NCI-H187 treated with DMSO at 0.1 percent for 48 hours (cell line): ENCODE measurements around the gene FBLN5.
"Not testable (repeated sequence)": the region's sequence is repeated elsewhere in the genome, so short reads cannot be mapped to it uniquely, and the experiment has no call there.

Experiments
- DNase-seq: peaks from one replicate; lab custom pipeline; 2025; lab: John Stamatoyannopoulos, UW

FBLN5 gene

DNA sequence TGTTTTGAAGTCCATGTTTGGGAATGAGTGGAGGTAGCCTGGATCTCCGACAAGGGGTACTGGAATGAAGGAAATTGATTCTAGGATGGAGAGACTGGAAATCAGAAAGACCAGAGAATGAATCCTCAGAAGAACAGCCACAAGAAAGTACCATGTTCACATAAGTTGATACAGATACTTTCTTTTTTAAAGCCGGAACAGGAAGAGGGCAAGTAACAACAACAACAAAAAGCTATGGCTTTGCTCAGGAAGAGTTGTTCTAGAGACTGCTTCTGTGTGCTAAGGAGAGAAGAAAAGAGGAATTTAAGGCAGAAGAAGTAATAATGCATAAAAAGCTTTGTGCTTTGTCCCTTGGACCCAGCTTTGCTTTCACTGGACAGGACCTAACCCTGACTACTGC is 86.4 kb downstream of the FBLN5 start:
- DNase-seq = no peak

DNA sequence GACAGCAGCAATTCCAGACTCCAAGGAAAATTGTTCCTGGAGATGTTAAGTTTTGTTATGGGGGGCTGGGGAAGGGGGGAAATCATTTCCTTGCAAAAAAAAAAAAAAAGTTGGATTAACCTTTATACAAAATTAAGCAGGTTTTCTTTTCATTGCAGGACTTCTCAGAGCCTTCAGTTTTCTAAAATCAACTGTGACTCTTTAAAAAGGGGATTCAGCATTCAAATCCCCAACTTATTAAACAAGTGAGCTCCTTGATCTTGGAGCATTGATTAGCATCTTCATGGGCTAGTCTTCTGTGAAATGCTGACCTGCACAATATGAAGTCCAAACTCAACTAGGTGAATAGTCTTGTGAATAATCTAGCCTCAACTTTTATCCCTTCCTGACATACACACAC is 87.3 kb downstream of the FBLN5 start:
- no peak for DNase-seq

DNA sequence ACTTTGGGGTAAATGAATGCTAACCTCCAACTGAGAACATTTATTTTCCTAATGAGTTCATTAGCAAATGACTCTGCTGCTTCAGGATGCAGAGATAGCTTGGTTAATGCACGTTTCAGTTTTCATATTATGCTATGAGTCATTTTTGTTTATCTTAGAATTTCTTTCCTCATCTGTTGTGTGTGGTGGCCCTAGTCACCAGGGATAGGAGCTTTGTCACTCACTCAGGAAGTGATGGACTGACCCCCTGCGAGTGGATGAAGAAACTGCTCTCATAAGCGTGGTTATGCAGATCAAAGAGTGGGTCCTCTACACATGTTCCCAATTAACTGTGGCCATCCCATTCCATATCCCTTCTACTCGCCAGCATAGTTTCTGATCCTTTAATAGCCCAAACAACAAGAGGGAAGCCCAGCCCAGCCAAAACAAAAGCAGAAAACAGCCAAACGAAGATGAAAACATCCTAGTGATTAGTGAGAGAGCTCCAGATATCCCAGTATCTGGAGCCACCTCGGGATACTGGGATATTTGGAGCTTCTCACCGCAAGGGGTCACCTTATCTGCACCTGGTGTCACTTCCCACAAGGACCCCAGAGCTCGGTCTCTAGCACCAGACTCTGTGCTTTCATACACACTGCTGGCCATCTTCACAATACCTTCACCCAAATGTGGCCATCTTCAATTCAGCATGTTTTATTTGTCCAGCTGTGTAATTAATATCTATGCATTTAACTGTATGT is 88.8 kb downstream of the FBLN5 start:
- DNase-seq = no peak

DNA sequence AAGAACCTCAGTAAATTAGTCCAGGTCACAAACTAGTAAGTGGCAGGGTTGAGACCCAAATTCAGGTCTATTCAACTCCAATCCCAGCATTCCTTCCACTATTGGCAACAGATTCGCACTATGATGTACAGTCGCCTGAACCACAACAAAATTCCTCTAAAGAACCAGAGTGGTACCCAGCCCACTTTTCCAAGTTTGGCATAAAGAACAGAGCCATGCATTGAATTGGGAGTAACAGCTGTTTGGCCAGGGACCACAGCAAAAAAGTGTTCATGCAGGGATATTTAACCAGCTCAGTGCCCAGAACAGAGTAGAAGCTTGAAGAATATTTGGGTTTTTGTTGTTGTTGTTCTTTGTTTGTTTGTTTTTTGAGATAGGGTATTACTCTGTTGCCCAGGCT is 89.9 kb downstream of the FBLN5 start:
- no peak for DNase-seq

DNA sequence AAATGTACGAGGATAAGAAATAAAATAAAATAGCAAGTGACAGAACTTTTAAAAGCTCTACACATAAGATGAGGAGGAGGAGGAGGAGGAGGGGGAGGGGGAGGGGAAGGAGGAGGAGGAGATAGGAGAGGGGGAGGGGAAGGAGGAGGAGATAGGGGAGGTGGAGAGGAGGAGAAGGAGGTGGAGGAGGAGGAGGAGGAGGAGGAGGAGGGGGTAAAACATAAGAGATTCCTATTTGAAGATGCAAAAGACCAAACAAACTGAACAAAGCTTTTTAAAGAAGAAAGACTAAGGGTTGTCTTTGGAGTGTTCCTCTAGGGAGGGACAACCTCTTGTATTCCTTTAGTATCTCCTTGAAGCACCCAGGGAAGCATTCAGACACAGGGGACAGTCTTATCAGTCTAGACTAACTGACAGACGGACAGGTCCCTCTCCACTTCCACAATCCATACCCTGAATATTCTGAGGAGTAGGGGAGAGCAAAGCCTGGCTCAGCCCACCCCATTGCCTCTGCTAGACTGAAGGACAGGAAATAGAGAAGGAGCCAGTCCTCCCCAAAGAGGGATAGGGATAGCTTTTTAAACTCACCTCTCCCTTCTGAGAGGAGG is 93.1 kb downstream of the FBLN5 start:
- DNase-seq = no peak

DNA sequence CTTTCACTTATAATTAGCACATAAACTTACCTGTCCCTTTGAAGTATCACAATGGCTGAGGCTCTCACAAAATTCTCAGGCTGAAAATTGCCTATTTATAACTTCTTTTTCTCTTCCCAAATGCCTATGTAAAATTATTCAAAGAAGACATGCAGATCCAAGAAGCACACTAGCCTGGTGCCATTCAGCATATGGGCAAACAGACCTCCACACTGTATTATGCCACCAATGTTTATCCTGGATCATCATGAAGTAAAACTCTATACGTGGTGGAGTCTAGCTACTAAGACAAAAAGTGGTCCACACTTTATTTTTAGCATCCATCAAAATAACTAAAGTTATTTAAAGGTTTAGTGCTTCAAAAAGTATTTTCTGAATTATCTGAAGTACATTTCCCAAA is 95.9 kb downstream of the FBLN5 start:
- no peak for DNase-seq

DNA sequence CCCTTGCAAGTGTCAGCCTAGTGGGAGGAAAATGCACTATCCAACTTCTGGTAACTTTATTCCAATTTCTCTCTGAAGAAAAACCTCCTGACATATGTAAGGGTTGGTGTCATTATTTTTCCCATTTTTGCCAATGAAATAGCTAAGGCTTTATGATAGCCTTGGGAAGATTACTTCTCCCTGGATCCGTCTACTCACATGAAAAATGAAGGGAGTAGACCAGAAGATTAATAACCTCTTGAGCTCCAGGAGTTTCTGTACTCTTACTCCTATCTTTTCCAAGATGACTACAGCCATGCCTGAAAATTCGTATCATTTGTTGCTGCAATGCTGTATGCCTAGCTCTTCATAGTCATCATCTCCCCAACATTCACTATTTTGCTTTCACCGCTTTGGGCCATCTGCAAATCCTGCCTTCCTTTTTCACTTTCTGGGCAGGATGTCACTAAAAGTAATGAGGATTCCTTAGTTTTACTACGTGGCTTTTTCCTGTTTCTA is 98.9 kb downstream of the FBLN5 start:
- no peak for DNase-seq

DNA sequence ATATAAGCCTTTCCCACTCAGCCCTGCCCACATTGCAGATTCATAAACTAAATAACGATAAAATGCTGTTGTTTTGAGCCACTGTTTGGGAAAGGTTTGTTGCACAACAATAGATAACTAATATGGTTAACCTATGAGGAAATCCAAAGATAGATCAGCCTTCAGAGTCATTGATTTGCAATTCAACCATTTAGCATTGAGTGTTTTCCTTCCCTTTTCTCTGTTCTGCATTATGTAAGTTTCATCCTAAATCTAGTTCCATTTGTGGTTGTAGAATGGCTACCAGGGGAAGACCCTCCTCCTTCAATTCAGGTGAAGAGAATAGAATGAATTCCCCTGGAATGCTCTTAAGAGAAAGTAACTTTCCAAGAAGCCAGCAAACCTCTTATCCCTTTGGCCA is 99.8 kb downstream of the FBLN5 start:
- DNase-seq = no peak

DNA sequence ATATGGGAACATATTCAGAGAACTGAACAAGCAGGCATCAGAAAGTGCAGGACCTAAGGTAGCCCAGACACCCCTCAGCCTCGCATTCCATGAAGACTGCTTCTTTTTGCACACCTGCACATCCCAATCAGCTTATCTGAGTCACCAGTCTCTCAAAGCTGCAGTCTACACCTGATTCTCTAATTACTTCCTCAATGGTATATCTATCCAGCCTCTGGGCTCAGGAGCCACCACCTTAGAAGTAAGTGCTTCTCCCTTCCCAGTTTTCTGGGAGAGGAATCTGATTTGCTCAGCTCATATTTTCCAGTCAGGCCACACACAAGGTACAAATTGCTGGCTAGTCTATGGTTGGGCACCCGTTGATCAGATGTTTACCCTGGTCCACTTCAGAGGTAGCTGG is 101.8 kb downstream of the FBLN5 start:
- no peak for DNase-seq

DNA sequence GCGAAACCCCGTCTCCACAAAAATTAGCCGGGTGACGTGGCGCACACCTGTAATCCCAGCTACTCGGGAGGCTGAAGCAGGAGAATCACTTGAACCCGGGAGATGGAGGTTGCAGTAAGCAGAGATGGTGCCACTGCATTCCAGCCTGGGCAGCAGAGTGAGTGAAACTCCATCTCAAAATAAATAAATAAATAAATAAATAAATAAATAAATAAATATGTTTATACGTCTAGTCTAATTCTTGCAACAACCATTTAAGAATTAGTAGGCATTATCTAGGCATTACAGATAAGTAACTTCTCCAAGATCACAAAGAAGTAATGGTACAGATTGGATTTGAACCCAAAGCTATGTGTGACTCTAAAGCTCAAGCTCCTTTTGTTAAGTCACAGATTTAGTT is 102.4 kb downstream of the FBLN5 start:
- not testable (repeated sequence) for DNase-seq

DNA sequence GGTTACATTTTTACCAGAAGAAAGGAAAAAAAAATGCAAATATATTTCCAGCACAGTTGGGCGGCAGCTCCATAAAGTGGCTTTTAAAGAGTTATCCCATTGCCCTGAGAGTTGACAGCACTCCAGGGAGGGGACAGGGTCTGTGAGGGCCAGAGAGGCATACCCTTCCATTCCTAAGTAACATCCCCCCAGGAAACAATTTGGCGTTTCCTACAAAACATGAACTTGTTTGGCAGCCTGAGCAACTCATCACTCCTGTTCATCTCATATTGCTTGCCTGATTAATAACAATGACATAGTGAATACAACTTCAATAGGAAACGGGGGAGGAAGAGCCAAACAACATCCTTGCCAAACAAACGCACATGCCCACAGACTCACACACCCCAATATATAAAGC is 103.5 kb downstream of the FBLN5 start:
- no peak for DNase-seq

DNA sequence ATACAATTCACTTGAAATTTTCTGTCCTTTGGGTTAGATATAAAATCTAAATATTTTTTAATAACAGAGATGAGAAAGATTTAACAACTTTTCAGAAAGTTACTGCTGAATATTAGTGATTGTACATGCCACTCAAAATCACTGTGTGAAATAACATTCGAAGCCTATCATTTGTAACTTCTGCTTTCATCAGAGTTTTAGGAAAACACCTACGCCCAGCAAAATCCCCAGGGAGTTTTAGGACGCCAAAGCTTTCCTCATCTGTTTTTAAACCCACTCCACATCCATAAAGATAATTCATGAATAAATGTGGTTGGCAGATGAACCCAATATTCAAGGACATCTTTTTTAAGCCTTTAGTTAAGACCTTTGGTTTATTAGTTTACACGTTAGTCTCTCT is 104.1 kb downstream of the FBLN5 start:
- no peak for DNase-seq

DNA sequence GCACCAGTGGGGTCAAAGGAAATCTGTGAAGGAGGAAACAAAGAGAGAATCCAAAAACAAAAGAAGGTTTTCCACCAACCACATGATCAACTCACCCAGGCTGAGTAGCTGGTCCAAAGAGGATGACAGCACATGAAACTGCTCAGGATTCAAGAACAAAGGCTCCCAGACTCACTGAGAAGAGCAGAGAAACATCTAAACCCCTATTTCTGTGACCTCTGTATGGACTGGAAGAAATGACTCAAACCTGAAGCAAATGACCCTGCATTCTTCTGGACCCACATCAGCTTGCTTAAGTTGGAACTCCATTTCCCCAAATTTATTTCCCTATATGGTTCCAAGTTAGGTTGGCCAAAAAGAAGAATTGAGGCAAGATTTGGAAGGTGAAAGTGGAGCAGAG is 106.4 kb downstream of the FBLN5 start:
- DNase-seq = no peak

DNA sequence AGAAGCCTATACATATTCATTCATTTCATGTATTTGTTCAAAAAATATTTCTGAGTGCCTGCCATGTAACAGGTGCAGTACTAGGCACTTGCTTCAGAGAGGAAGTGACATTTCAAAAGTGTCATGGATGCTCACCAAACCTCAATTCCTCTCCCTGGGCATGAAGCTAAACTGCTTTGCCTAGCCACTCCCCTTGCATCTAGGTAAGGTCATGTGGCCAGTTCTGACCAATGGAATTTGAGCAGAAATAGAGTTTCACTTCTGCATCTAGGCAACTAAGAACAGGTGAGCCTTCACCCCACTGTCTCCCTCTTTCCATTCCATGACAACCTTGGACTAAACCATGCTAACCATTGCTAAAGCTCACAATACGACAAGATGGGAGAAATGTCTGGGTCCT is 107.7 kb downstream of the FBLN5 start:
- DNase-seq = no peak

DNA sequence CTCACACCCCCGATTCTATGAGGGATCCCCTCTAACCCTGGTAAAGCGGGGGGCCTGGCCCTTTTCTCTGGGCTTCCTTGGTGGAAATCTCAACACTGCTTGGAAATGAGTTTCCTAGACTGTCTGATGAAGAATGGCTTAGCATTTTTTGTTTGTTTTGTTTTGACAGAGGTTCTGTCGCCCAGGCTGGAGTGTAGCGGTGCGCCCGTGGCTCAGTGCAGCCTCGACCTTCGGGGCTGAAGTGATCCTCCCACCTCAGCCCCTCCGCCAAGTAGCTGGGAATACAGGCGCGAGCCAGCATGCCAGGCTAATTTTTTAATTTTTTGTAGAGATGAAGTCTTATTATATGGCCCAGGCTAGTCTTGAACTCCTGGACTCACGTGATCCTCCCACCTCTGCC is 110.4 kb downstream of the FBLN5 start:
- no peak for DNase-seq

DNA sequence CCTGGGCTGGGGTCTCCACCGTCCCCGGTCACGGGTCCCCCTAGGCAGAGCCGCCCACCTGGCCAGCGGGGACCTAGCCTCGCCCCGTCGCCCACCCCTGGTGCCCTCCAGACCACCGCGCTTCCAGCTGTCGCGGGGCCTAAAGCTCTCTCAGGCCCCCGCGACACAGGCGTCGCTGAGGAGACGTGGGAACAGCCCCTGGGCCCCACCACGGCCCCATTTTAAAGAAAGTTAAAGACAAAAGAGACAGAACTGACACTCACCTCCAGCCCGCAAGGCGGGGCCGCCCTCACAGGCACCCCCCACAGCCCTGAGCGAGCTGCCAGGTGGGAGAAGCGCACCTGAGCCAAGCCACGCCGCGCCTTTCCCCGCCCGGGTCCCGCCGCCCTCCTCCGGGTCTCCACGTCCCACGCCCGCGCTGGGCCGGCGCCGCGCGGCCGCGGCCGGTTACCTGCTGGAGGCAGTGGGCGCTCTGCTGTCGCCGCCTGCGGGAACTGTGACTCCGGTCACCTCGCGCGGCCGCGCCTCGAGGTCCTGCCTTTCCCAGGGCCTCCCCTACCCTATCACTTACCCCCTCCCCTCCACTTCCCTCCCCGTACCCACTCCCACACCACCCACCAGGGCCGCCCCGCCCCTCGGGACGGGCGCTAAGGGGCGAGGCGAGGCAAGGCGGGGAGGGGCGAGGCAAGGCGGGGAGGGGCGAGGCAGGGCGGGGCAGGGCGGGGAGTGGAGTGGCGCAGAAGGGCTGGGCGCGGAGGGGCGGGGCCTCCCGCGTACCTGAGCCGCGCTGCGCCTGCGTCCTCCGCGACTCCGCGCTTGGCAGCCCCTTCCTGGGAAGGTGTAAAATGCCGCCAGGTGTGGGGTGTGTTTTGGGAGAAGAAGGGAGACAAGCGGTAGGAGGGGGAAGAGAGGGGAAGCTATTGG is 111.3 kb downstream of the FBLN5 start:
- peak; percentile 75 for DNase-seq

DNA sequence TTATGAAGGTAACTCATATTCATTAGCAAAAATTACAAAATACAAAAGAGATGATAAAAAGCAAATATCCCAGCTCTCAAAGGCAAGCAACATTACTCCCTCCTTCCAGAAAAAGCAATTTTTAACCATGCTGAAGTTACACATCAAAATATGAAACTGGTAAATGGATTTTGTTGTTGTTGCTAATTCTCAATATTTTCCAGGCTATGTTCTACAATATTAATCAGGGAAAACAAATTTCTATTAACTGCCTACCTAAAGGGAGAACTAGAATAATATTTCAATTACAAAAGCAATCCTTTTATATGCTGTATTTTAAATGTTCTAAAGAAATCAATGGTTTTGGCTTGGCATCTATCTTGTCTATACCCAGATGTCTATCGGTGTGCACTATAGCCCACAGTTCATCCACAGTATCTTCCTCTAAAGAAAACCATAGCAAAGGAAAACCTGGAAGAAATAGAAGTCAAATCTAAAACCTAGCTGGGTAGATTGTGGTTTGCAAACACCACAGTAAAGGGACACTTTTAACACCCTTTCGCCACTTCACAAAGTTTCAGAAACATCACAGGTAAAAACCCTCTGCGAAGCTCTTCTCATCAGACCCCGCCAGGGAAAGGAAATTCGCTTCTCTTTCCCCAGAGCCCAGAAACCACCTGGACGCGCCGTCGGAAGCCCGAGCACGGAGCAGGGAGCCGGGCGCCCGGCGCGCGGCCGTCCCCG is 112.1 kb downstream of the FBLN5 start:
- DNase-seq = no peak

DNA sequence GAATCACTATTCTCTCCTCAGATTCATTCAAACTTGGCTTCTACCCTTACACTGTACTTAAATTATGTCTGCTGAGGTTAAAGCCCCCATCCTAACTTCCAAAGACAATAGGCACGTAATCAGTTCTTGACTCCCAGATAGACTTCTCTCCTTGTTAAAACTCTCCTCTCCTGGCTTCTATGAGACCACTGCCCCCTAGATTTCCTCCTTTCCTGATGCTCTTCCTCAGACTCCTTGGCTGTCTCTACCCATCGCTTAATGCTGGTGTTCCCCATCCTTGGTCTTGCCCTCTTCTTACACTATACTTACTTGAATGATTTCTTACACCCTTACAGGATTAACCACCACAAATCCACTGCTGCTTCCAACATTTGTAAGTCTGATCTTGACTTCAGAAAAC is 112.9 kb downstream of the FBLN5 start:
- DNase-seq = no peak

DNA sequence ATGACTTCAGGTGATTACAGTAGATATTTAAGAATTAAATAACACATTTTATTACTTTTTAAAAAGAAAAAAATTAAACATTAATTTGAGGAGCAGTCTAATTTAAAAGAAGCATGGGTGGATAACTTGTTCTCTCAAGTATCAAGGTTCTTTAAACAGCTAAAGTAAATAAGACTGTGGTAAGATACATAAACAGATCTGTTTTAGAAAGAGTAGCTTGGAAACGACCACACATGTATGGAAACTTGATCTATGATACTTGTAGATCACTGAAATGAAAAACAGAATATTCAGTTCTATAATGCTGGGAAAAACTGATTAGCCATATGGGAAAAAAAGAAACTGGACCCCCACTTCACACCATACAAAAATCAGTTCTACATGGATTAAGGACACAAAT is 116.2 kb downstream of the FBLN5 start:
- DNase-seq = no peak

DNA sequence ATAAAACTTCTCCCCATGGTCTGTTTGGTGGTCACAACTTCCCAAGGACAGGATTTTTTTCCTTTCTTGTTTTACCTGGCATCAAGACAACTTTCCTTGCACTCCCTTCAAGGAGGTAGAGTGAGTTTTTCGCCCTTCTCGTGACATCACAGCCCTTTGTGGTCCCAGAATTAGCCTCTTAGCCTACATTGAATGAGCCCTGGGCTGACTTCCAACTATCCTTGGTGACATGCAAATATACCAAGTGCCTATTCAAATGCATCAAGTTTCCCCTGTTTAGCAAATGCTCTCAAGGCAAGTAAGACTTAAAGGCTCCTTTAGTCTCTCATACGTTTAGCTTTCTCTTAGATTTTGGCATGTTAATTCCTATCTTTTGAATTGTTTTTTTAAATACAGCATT is 116.7 kb downstream of the FBLN5 start:
- DNase-seq = peak; percentile 38

DNA sequence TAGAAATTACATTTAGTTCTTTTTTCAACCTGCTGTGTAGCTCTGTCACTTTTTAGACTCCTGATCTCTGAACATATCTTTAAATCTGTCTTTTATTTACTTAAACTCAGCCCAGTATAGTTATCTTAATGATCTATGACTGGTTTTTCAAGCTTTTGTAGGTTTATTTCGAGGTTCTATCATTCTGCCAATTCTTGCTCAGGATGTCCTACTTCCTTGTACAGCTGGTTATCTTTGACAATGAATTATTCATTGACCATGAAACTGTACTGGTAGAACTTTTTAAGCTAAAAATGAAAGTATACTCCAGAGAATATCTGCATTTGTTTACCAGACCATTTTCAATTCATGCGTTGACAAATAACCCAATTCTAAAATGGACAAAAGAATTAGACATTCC is 118.0 kb downstream of the FBLN5 start:
- DNase-seq = no peak

DNA sequence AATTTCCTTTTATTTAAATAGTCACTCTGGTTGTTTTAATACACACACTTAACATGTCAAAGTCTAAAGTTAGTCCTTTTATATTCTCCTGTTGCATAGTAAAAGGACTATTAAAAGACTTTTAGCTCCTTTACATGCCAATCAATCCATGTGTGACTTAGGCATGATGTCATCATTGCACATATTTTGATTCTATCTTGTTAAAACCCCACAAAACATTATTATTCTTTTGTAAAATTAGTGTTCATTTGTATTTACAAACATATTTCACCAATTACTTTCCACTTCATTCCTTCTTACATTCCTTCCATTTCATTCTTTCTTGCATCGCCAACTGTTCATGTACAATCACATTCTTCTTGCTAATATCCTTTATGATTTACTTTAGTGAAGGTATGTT is 119.7 kb downstream of the FBLN5 start:
- DNase-seq = no peak
